ENCODE results near the gene TOGARAM2.
"Not testable (repeated sequence)": the region's sequence is repeated elsewhere in the genome, so short reads cannot be mapped to it uniquely, and the experiment has no call there.

TOGARAM2 gene

DNA sequence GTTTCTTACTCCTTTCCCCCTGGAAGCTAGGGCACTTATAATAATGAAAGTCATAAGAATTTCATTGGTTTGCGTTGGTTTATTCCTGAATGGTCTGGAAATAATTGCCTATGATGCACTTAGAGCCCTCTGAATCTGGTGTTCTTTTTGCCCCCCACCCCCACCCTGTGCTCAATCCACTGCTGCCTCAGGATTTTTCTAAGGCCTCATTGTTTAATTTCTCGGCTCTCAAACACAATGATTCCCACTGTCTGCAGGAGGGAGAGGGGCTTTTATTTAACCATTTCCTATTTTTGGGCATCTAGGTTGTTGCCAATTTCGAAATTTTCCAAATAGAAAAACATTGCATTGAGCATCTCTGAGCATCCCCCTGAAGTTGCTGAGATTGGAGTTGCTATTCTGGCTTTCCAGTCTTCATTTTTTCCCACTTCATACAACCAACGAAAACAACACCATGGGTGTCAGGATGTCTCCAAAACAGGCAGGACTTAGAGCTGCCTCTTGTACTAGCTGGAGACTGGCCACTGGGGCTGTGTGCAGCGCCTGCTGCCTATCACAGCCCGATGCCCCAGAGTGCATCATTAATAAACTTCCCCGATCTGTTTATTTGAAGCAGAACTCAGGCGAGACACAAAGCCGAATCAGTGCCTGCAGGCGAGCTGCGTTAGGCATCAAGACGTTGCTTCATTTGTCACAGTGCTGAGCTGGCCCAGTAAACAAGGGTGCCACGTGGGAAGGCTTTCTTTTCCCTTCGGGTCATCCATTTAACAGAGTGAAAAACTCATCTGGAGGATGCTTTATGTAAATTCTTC is 95.0 kb downstream of the TOGARAM2 start:
- no peak for DNase-seq

DNA sequence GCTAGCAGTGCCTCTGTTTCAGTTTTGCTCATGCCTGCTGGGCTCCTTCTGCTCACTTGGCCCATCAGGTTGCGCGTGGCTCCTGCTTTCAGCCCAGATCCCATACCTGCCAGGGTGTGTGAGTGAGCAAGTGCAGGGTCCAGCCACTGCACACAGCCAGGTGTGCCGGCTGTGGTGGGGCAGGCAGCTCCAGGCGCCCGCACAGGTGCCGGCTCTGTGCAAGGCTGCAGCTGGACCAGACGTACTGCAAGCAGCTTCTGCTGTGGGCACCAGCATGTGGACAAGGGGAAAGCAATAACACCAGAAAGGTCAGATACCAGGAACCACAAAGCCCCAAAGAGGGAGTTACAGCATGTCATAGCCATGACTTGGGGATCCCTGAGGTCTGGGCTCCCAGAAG is 98.8 kb downstream of the TOGARAM2 start:
- no peak for DNase-seq

DNA sequence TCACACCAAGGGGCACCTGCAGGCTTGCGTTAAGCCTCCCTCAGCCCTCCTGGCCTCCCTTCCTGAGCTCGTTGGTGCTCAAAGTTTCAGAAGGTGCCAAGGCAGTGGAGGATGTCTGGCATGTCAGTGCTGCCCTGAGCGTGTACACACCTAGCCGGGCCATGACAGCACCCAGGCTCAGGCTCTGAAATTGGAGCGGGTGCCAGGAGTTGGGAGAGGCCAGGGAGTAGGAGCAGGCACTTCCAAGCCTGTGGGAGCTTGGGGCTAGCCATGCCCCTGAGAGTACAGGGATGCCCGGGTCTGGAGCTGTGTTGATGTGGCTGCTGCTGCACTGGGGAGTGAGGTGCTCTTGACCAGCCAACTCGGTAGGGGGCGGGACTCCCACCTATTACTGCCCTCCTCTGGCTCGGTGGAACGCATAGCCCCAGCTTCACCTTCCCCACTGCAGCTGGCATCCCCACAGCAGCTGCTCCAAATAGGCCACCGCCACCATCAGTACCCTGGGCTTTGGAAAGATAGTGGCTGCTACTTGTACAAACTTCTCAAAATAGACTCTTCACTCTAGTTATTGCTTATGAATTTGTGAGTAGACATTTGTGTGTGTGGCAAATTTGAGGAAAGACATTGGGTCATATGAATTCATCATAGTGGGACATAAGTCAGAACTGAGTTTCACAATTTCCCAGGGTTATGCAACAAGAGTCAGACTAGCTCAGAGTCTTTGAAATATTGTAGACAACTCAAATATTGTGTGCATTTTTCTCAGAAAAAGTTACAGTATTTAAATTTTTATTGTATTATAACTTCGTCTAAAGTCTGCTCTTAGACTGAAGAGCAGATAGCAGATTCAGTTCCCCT is 100.0 kb downstream of the TOGARAM2 start:
- no peak for DNase-seq

DNA sequence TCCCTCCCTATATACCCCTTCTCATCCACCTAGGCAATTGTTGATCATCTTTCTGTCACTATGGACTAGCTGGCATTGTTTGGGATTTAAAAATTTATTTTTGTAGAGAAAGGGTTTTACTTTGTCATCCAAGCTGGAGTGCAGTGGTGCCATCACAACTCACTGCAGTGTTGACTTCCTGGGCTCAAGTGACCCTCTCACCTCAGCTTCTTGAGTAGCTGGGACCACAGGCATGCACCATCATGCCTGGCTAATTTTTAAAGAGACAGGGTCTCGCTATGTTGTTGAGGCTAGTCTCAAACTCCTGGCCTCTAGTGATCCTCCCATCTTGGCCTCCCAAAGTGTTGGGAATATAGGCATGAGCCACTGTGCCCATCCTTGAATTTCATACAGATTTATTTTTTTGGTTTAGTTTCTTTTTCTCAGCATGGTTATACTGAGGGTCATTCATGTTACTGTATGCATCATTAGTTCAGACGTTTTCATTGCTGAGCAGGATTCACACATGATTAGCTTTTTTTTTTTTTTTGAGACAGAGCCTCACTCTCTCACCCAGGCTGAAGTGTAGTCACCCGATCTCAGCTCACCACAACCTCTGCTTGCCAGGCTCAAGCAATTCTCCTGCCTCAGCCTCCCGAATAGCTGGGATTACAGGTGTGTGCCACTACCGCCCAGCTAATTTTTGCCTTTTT is 101.9 kb downstream of the TOGARAM2 start:
- no peak for DNase-seq

DNA sequence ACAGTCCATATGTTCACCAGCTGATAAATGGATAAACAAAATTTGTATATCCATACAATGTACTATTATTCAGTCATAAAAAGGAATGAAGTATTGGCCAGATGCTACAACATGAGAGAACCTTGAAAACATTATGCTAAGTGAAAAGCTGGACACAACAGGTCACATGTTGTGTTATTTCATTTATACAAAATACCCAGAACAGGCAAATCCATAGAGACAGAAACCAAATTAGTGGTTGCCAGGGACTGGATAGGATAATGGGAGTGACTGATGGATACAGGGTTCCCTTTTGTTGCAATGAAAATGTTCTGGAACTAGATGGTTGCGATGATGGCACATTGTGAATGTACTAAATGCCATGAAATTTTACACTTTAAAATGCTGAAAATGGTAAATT is 103.5 kb downstream of the TOGARAM2 start:
- no peak for DNase-seq

GRCh38 chr2:29090311-29090710 is 109.2 kb downstream of the TOGARAM2 start:
- not testable (repeated sequence) for DNase-seq

DNA sequence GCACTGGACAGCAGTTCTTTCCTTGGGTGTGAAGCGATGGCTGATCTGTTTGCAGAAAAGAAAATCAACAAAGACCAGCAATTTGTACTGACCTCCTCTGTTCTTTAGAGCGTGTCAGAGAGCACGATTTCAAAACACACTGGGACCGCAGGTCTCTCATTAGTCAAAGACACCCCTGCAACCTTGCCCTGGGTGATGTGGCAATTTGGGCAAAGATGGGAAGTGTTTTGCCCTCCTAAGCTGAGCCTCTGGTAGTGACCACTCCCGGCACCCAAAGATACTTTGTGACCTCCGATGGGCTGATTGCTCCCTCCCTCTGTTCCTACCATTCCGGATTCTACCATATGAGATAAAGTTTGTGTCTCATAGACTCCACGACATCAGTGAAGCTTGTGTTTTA is 115.9 kb downstream of the TOGARAM2 start:
- no peak for DNase-seq

DNA sequence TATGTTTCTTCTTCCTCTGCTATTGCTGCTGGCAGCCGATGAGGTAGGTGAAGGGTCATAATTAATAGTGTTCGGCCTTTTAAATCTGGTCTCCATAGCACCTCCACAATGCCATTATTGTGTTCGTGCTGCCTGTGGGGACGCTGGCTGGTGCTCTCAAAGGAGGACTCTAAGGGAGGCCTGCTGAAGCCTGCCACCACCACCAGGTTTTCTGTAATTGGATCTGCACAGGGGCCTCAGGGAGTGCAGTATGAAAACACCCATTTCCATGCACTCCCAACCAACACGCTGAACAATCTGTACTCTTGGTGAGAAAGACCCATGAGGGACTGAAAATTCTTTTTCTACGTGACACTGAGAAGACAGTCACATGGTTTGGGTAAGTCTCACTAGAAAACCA is 116.5 kb downstream of the TOGARAM2 start:
- no peak for DNase-seq

DNA sequence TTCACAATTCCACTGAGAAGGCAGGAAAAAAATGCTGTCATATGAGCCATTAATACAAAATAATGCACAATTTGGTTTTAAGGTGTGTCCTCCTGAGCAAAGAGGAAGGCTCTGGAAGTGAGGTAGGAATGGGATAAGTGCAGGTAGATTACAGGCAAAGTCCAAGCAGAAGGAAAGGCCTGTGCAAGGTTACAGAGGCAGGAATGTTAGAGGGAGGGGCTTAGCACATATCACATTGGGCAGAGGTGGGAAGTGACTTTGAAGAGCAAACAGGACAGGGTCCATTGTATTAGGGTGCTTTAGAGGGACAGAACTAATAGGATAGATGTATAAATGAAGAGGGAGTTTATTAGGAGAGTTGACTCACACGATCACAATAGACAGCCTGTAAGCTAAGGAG is 119.5 kb downstream of the TOGARAM2 start:
- no peak for DNase-seq

Data from fibroblast of skin of back (primary cell).